Ovary (tissue), 3 donors: ENCODE results near the gene KRT84.

Experiments used
- CTCF ChIP-seq, 3 donors: fragments of 450-650 bp in 2 of 3; fragments of 200-600 bp in 1 of 3; IDR thresholded peaks; one replicate each; pipeline versions ENCODE4 v1.5.1 to v1.8.0; 2016 to 2022; ENCODE audit warnings: antibody characterized with exemption in 3 of 3, mild to moderate bottlenecking in 1 of 3
- POLR2A ChIP-seq: fragments of 450-650 bp; IDR thresholded peaks from one replicate; pipeline ENCODE4 v1.6.1; 2017; ENCODE audit warnings: antibody characterized with exemption, mild to moderate bottlenecking, moderate library complexity
- donor health status: DM: no; HTN: no; CAD: no.

- TF ChIP-seq CTCF (IDR thresholded peaks at IDR 0.05) (no peak), POLR2A (no peak)
These were observed 38.4 kb upstream of the KRT84 start for GRCh38 chr12:52423661-52424500.
